Posterior vena cava (tissue), 2 donors: ENCODE data around the gene SCLY. TPM values are rescaled to one million over a fixed set of nuclear protein-coding genes. Genes with fewer than 3 reads are reported as not detected.
"Not testable (repeated sequence)": the region's sequence is repeated elsewhere in the genome, so short reads cannot be mapped to it uniquely, and the experiment has no call there.

ENCODE experiments used
- DNase-seq: peaks from one replicate; pipeline ENCODE4 v3.0.0-alpha.2; 2020; ENCODE audit warnings: low spot score
- intact Hi-C, 2 donors: fragments of 100-400 bp; cut with DNase I; formaldehyde crosslinking; loops; one replicate each; pipeline versions ENCODE4 v1.14.1 to v1.14.2; 2022 to 2023
- total RNA-seq, 2 donors: library from RNA; stranded (reverse); fragmentation: NEBNext Ultra II Directional; extraction: Animal tissue kit (Norgen Biotek cat#: 25700); gene quantifications; one replicate each; pipeline ENCODE4 v1.2.1, GENCODE V29; 2021
- donor health status: DM: yes; HTN: yes; CAD: no.
- donor health status: DM: yes; HTN: yes; CAD: no.

The SCLY gene
- total RNA-seq, 2 donors from 2014 or later: 8.6 to 11.5 TPM

GRCh38 chr2:238065071-238065846 lies 4.5 kb downstream of the SCLY start:
- intact Hi-C loops: no loop called here
- no peak for DNase-seq

GRCh38 chr2:238066218-238066617 lies 5.4 kb downstream of the SCLY start:
- intact Hi-C loops: no loop called here

DNA sequence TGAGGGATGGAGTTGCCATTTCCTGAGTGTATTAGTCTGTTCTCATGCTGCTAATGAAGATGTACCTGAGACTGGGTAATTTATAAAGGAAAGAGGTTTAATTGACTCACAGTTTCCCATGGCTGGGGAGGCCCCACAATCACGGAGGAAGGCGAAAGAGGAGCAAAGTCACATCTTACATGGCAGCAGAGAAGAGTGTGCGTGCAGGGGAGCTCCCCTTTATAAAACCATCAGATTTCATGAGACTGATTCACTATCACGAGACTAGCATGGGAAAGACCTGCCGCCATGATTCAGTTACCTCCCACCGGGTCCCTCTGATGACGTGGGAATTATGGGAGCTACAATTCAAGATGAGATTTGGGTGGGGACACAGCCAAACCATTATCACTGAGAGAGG lies 5.9 kb downstream of the SCLY start:
- DNase-seq, intact Hi-C loops: not testable (repeated sequence)

More at GRCh38 chr2:238066218-238066617, 5.4 kb downstream of the SCLY start:
- no peak for DNase-seq

DNA sequence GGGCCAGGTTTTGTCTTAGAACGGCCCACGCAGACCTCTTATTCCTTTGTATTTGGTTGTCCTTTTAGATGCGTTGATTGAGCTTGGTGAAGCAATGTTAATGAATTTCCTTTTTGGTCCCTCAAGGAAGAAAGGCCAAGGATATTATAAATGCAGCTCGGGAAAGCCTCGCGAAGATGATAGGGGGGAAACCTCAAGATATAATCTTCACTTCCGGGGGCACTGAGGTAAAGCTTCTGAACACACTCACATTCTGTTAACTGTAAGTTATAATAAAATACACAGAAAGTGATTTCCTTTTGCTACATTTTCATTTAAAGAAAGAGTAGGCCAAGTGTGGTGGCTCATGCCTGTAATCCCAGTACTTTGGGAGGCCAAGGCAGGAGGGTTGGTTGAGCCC lies 7.1 kb downstream of the SCLY start:
- intact Hi-C loops: no loop called here
- no peak for DNase-seq

DNA sequence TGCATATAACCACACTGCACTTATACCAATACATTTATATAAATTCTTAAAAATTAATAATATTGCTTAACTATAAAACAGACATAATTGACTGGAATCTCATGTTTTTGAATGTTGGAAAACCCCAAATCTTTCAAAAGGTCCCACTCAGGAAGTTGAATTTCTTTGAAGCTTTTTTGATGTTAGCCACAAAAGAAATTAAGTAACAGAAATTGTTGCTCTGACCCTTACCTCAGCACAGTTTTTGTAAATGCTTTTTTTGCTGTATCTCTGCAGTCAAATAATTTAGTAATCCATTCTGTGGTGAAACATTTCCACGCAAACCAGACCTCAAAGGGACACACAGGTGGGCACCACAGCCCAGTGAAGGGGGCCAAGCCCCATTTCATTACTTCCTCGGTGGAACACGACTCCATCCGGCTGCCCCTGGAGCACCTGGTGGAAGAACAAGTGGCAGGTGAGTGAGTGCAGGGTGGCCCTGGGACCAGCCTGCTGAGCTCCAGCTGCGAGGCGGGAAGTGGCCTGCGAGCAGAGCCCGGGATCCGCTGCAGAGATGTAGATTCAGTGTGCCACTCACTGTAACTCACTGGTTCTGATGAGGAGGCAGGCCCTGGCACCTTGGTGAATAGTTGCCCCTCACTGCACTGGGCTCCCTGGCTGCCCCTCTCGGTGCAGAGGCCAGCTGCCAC lies 8.4 kb downstream of the SCLY start:
- no peak for DNase-seq
- intact Hi-C loops: no loop called here

DNA sequence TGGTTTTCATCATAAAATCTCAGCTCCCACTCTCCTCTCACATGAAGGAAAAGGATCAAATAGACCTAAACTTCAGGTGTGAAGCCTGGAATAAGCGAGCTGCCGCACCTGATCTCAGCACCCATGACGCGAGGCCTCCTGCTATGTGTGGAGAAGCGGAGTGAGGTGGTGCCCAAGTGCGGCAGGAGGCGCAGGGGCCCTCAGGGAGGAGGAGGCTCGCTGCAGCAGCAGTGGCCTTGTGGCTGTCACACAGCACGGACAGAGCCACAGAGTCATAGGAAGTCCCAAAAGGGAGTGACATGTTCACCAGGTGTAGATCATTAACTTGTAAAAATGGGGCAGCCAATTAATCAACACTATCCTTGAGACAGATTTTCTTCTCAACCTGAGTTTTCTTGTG lies 9.1 kb downstream of the SCLY start:
- intact Hi-C loops: no loop called here

GRCh38 chr2:238075397-238075796 lies 14.6 kb downstream of the SCLY start:
- no peak for DNase-seq
- intact Hi-C loops: no loop called here

More for the DNA sequence above, 9.1 kb downstream of the SCLY start:
- DNase-seq: peak; percentile 29

GRCh38 chr2:238077292-238077691 lies 16.5 kb downstream of the SCLY start:
- intact Hi-C loops: no loop called here
- no peak for DNase-seq

DNA sequence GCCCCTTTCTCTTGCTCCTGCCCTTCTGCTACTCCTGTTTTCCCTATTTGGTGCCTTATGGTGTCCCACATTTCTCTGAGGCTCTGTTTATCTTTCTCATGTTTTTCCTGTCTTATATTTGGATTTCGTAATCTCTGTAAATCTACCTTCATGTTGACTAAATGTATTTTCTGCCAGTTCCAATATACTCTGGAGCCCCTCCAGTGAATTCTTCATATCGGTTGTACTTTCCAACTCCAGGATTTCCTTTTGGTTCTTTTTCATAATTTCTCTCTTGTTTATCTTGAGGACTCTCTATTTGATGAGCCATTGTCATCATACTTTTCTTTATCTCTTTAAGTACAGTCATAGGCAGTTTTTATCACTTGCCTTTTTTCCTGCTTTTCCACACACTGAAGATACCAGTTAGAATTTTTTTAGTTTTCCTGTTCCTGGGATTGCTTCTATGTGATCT lies 19.1 kb downstream of the SCLY start:
- intact Hi-C loops: no loop called here
- DNase-seq: no peak

GRCh38 chr2:238080518-238080917 lies 19.7 kb downstream of the SCLY start:
- peak; percentile 58 for DNase-seq
- intact Hi-C loops: no loop called here

DNA sequence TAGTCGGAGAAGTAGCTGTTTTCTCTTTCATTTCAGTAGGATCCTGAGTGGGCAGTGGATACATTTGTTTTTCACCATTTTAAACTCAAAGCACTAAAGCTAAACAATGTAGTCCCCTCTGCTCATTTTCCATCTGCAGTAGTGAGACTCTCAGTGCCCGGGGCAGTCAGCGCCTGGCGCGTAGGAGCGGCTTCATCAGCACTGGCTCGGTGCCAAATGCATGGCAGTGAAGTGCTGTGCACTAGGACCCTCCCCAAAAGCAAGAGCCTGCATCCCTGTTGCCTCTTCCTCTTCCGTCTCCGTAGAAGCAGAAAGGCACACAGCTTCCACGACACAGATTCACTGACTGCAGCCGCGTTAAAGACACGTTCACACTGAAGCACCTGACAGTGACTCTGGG lies 20.3 kb downstream of the SCLY start:
- peak; percentile 25 for DNase-seq
- intact Hi-C loops: no loop called here

- DNase-seq: no peak
- intact Hi-C loops: no loop called here
Measured at GRCh38 chr2:238081561-238081960, 20.8 kb downstream of the SCLY start.

DNA sequence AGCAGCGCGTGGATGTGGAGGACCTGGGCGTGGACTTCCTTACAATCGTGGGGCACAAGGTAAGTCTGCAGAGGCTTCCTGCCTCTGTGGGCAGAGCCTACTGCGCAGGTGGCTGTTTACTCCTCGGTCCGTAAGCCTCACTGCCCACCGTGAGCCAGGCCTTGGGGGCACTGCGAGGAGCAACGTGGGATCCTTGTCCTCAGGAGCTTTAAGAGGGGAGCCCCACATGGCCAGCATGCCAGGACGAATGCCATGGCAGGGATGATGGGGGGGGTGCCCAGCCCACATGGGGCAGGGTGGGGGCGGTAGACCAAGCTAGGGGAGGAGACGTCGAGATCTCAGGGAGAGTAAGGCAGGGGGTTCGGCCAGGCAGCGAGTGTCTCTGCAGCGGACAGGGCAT lies 21.4 kb downstream of the SCLY start:
- intact Hi-C loops: no loop called here
- peak; percentile 64 for DNase-seq

- intact Hi-C loops: no loop called here
- peak; percentile 64 for DNase-seq
Measured at GRCh38 chr2:238082827-238083226, 22.0 kb downstream of the SCLY start.

GRCh38 chr2:238083919-238084318 lies 23.1 kb downstream of the SCLY start:
- intact Hi-C loops: loop anchor here in 1 of 2 donors (1.0 kb wide), 1 partner anchor 28 kb away; no protein-coding TSS in a partner anchor
- no peak for DNase-seq

DNA sequence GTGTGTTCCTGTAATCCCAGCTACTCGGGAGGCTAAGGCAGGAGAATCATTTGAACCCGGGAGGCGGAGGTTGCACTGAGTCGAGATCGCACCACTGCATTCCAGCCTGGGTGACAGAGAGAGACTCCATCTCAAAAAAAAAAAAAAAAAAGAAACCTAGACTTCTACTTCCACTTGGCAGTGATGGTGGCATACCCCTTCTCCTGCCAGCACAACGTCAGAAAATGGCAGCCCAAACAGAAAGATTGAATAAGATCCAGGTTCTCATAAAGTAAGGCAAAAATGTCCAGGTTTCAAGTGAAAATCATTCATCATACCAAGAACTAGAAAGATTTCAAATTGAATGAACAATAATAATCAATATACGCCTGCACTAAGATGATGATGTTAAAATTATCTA lies 24.0 kb downstream of the SCLY start:
- intact Hi-C loops: loop anchor here in 1 of 2 donors (1.0 kb wide), 1 partner anchor 28 kb away; no protein-coding TSS in a partner anchor
- DNase-seq: no peak

- intact Hi-C loops: no loop called here
Measured at GRCh38 chr2:238085899-238086298, 25.1 kb downstream of the SCLY start.

GRCh38 chr2:238087211-238087610 lies 26.4 kb downstream of the SCLY start:
- intact Hi-C loops: no loop called here
- no peak for DNase-seq

More at GRCh38 chr2:238085899-238086298, 25.1 kb downstream of the SCLY start:
- no peak for DNase-seq

- DNase-seq: peak; percentile 49
- intact Hi-C loops: no loop called here
Measured at GRCh38 chr2:238090887-238091286, 30.1 kb downstream of the SCLY start.

DNA sequence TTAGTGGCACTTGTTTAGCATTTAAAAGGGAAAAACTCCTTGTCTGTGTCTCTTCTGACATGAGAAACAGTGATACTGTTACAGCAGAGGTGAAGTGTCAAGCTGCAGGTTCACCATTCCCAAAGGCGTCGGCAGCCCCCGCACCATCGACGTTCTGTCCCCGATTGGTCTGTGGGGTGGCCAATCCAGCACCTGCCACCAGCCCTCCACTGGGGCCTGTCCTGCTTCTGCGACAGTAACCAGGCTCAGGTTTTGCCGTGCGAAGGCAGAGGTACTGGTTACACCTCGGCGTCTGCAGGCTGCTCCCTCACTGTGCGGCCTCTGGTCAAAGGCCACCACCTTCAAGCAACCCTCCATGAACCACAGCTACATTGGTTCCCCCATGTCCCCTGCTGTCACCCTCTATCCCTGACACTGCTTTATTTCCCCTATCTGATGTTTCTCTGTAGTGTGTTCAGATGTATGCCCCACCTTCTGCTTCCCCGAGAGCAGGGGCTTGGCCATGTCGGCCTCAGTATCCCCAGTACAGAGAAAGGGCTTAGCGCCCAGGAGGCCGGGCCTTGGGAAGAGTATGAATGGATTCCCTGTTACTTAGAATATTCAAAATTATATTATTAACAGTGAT lies 30.7 kb downstream of the SCLY start:
- intact Hi-C loops: no loop called here
- DNase-seq: peak; percentile 56
